Right lobe of liver (tissue), 6 donors: ENCODE results near the gene PAX6. TPM values are rescaled to one million over a fixed set of nuclear protein-coding genes. Genes with fewer than 3 reads are reported as not detected.
A peak's percentile ranks its signal among the peaks of the same experiment; 100 is the strongest.

Source experiments
- ATAC-seq, 4 donors: fragments of 200-7000 bp; cut with Tn5 transposase; one replicate each; pipeline ENCODE4 v1.9.1; 2020; ENCODE audit warnings: mild to moderate bottlenecking in 4 of 4, moderate library complexity in 4 of 4
- DNase-seq, 3 donors: peaks; one replicate each; pipeline ENCODE4 v3.0.0-alpha.2; 2020
- H3K27ac ChIP-seq, 3 donors: fragments of 200-600 bp; one replicate each; pipeline ENCODE4 v1.8.0; 2022
- H3K27me3 ChIP-seq, 2 donors: fragments of 200-600 bp; one replicate each; pipeline ENCODE4 v1.8.0; 2022
- H3K36me3 ChIP-seq, 4 donors: fragments of 200-600 bp; sonication (generic) in 1 of 4; one replicate each; pipeline versions ENCODE4 v1.5.1 to v1.8.0; 2017 to 2022; ENCODE audit warnings: control low read depth in 1 of 4
- H3K4me1 ChIP-seq, 4 donors: fragments of 200-600 bp; sonication (generic) in 1 of 4; one replicate each; pipeline versions ENCODE4 v1.5.1 to v1.8.0; 2017 to 2022; ENCODE audit warnings: control low read depth in 1 of 4
- H3K4me3 ChIP-seq, 3 donors: fragments of 200-600 bp; one replicate each; pipeline ENCODE4 v1.8.0; 2022
- H3K9me3 ChIP-seq, 4 donors: fragments of 200-600 bp; sonication (generic) in 1 of 4; one replicate each; pipeline versions ENCODE4 v1.5.1 to v1.8.0; 2017 to 2022; ENCODE audit warnings: control low read depth in 1 of 4
- POLR2A ChIP-seq: fragments of 450-650 bp; IDR thresholded peaks from one replicate; pipeline ENCODE4 v1.6.1; 2017; ENCODE audit warnings: antibody characterized with exemption, mild to moderate bottlenecking
- WGBS: methylation state at CpG from one replicate; pipeline ENCODE4 v1.1.6; 2018; ENCODE audit warnings: low coverage, low lambda C conversion rate; ENCODE audit not compliant: insufficient coverage; ENCODE audit errors: missing lambda C conversion rate; 5-methylcytosine and 5-hydroxymethylcytosine counted together
- intact Hi-C, 2 donors: fragments of 100-400 bp; cut with DNase I; formaldehyde crosslinking; loops; one replicate each; pipeline versions ENCODE4 v1.11.2 to v1.14.1; 2022
- total RNA-seq, 6 experiments: library from RNA; depleted of rRNA in 2 of 6; stranded (reverse); fragments of >200 nt in 2 of 6; fragmentation: NEBNext Ultra II Directional in 3 of 6; extraction: Animal tissue kit (Norgen Biotek cat#: 25700) in 3 of 6; gene quantifications; one replicate each; pipeline versions ENCODE4 v1.1.0 to v1.2.4, GENCODE V29; 2016 to 2023
- TF ChIP-seq, protein P1 (sequence below), 4 donors: fragments of 200-600 bp in 3 of 4; fragments of 450-650 bp in 1 of 4; IDR thresholded peaks; one replicate each; pipeline versions ENCODE4 v1.5.1 to v1.8.0; 2016 to 2022; ENCODE audit warnings: antibody characterized with exemption in 4 of 4, mild to moderate bottlenecking in 2 of 4
- donor health status: DM: no; HTN: yes; CAD: no.
- donor health status: DM: no; HTN: no; CAD: no.
- donor health status: DM: no; HTN: no; CAD: no.
- donor health status: DM: no; HTN: yes; CAD: no.
- donor health status: DM: no; HTN: yes; CAD: no.

Gene PAX6
- total RNA-seq, 6 experiments from 2014 or later = not detected

- no peak for TF ChIP-seq POLR2A
- TF ChIP-seq, protein P1, sequence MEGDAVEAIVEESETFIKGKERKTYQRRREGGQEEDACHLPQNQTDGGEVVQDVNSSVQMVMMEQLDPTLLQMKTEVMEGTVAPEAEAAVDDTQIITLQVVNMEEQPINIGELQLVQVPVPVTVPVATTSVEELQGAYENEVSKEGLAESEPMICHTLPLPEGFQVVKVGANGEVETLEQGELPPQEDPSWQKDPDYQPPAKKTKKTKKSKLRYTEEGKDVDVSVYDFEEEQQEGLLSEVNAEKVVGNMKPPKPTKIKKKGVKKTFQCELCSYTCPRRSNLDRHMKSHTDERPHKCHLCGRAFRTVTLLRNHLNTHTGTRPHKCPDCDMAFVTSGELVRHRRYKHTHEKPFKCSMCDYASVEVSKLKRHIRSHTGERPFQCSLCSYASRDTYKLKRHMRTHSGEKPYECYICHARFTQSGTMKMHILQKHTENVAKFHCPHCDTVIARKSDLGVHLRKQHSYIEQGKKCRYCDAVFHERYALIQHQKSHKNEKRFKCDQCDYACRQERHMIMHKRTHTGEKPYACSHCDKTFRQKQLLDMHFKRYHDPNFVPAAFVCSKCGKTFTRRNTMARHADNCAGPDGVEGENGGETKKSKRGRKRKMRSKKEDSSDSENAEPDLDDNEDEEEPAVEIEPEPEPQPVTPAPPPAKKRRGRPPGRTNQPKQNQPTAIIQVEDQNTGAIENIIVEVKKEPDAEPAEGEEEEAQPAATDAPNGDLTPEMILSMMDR (IDR thresholded peaks at IDR 0.05) = no peak
- WGBS = 15% methylated on average over 13 of the region's 13 CpGs
- no peak for ATAC-seq
Measured at GRCh38 chr11:31806928-31807798, 4.0 kb downstream of the PAX6 start.

DNA sequence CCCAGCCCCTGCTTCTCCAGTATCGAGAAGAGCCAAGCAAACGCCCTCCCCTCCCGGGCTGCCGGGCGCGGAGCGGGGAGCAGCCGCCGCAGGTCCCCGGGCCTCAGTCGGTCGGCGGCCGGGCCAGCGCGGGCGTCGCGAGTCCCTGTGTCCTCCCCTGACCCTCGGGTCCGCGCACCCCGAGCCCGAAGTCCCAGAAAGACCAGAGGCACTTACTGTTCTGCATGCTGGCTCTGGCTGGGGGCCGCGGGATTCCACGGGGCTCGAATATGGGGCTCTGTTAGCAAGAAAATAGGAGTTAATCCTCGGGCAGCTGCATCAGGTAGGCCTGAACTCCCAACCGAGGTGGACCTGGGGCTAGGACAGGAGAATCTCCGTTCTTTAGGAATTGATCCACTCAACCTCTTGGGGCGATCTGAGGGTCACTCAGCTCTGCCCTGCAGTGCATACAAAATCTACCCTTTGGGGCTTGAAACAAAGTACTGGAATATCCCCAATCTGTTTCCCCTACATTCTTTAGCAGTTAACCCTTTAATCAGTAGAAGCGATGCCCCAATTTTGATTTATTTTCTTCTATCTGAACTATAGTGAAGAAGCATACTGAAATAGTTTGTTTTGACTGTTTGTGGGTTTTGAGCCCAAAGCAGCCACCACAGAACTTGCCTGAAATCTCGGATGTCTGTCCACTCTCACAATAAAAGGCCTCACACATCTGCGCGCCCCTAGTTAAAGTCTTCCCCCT is 4.8 kb downstream of the PAX6 start:
- no peaks in the 10 kb centered on the region for H3K36me3 ChIP-seq
- WGBS = 19% methylated on average over 6 of the region's 36 CpGs
- intact Hi-C loops = no loop called here
- peaks cover 0 to 28% (median 6%) of the 10 kb centered on the region in 4 donors for H3K4me1 ChIP-seq
- no peak for ATAC-seq
- no peaks in the 10 kb centered on the region for H3K9me3 ChIP-seq
- H3K27me3 ChIP-seq = peaks cover 43 to 75% of the 10 kb centered on the region in 2 donors
- H3K4me3 ChIP-seq = no peak overlapping the region
- TF ChIP-seq POLR2A = no peak
- TF ChIP-seq, protein P1 (IDR thresholded peaks at IDR 0.05) = no peak
- H3K27ac ChIP-seq = no peak overlapping the region
- no peak for DNase-seq

More at GRCh38 chr11:31806928-31807798, 4.0 kb downstream of the PAX6 start:
- DNase-seq = no peak
- peaks cover 48 to 75% of the 10 kb centered on the region in 2 donors for H3K27me3 ChIP-seq
- no peaks in the 10 kb centered on the region for H3K36me3 ChIP-seq
- no peaks in the 10 kb centered on the region for H3K9me3 ChIP-seq
- intact Hi-C loops = no loop called here
- H3K27ac ChIP-seq = no peak overlapping the region
- peaks cover 0 to 33% (median 6%) of the 10 kb centered on the region in 4 donors for H3K4me1 ChIP-seq
- H3K4me3 ChIP-seq = no peak overlapping the region

DNA sequence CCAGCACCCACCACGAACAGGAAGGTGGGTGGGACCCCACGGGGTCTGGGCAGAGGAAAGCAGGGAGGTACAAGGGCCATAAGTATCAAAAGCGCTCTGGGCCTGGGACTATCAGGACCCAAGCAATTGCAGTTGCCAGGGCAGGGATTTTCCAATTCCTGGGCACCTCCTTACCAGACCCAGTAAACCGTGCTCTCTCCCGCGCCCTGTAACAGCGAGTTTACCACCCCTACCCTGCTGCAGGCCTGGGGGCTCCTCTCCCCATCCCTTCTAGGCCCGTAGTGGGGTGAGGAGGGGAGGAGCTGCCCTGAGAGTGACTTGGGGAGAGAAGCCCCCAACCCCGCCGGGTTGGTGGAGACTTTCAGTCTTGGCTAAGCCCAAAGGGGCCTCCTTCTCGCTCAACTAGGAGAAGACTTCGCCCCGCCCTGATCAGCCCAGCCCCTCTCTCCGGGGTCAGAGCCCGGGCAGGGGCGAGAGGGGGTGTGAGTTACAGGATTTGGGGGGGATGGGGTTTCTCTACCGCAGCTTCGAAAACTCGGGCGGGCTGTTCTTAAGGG is 5.4 kb downstream of the PAX6 start:
- ATAC-seq = no peak
- Histone ChIP-seq H3K27ac (no peak overlapping the region), H3K27me3 (peaks cover 39 to 74% of the 10 kb centered on the region in 2 donors), H3K4me1 (peaks cover 0 to 22% (median 6%) of the 10 kb centered on the region in 4 donors), H3K9me3 (no peaks in the 10 kb centered on the region), H3K4me3 (no peak overlapping the region), H3K36me3 (no peaks in the 10 kb centered on the region)
- WGBS = 6% methylated on average over 7 of the region's 20 CpGs
- TF ChIP-seq, protein P1 (IDR thresholded peaks at IDR 0.05) = no peak
- no peak for DNase-seq
- intact Hi-C loops = no loop called here

- Histone ChIP-seq H3K36me3 (no peaks in the 10 kb centered on the region), H3K4me1 (peaks cover 0 to 16% (median 3%) of the 10 kb centered on the region in 4 donors), H3K4me3 (no peak overlapping the region), H3K9me3 (no peaks in the 10 kb centered on the region), H3K27me3 (peaks cover 39 to 73% of the 10 kb centered on the region in 2 donors), H3K27ac (no peak overlapping the region)
- 3% methylated on average over 22 of the region's 51 CpGs for WGBS
- TF ChIP-seq POLR2A = no peak
- TF ChIP-seq, protein P1 (IDR thresholded peaks at IDR 0.05) = no peak
- ATAC-seq = no peak
- peak in 1 of 3 donors; percentile 22 for DNase-seq
- intact Hi-C loops = no loop called here
Measured at GRCh38 chr11:31805037-31805628, 6.0 kb downstream of the PAX6 start.
